GM12873 (cell line): ENCODE data around the gene NLGN1.

Source experiments
- TF ChIP-seq, protein P1 (sequence below): IDR thresholded peaks from 2 replicates; pipeline ENCODE4 v1.5.1; 2012; ENCODE audit warnings: low read depth, mild to moderate bottlenecking, moderate library complexity, low read length, control low read depth; ENCODE audit not compliant: insufficient read depth; ENCODE audit errors: missing control alignments

Gene NLGN1

DNA sequence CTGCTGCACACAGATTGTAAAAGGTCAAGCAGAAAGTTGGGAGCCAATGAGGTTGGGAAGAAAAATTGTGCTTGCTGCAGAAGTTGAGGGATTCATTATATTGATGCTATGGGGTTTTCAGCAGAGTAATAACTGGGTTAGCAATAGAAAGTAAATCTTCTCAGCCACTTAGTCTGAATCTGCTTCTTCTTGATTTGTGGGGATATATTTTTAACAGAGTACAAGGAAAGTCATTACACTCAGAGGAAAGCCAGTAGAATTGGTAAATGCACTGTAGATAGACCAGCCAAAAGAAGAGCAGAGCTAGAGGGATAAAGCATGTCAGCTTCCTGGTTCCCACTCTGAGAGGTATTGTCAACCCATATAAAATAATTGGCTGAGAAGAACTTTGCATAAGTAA is 663.6 kb downstream of the NLGN1 start:
- TF ChIP-seq, protein P1, sequence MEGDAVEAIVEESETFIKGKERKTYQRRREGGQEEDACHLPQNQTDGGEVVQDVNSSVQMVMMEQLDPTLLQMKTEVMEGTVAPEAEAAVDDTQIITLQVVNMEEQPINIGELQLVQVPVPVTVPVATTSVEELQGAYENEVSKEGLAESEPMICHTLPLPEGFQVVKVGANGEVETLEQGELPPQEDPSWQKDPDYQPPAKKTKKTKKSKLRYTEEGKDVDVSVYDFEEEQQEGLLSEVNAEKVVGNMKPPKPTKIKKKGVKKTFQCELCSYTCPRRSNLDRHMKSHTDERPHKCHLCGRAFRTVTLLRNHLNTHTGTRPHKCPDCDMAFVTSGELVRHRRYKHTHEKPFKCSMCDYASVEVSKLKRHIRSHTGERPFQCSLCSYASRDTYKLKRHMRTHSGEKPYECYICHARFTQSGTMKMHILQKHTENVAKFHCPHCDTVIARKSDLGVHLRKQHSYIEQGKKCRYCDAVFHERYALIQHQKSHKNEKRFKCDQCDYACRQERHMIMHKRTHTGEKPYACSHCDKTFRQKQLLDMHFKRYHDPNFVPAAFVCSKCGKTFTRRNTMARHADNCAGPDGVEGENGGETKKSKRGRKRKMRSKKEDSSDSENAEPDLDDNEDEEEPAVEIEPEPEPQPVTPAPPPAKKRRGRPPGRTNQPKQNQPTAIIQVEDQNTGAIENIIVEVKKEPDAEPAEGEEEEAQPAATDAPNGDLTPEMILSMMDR, result no peak

- TF ChIP-seq, protein P1, result no peak
Measured at GRCh38 chr3:174061731-174062130, 664.2 kb downstream of the NLGN1 start.

GRCh38 chr3:174062923-174063322 is 665.4 kb downstream of the NLGN1 start:
- TF ChIP-seq, protein P1, result no peak

DNA sequence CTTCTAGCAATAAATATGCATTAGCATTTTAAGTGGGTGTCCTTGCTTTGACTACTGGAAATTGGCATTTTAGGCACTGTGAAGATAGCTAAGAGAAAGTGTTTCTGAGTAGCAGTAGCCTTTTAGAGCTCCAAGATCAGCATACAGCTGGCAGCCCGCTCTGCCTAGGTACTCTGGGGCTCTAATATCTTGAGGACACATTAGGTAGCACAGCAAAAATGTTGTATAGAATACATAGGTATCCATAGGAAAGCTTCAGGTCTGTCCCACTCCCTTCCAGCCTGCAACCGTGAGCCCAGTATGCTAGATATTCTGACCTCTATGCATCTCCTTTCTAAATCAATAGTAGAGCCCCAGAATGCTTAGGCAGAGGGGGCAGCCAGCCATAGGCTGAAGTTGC is 670.5 kb downstream of the NLGN1 start:
- TF ChIP-seq, protein P1, result no peak

DNA sequence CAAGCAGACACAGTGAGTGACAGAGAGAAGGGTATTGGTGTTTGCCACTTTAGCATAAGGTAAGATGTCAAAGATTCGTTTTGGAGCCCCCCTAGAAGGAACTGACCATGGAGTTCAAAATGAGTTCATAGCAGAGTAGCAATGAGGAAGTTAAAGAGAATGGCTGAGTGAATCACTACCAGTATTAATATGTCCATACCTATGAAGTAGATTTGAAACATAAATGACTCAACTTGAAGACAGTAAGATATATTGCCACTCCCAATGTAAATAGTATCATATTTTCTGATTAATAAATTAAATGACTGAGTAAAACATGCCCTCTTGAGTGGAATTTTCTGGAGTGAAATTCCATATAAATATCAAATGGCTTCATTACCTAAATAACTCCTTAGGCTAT is 675.1 kb downstream of the NLGN1 start:
- TF ChIP-seq, protein P1, result no peak

- TF ChIP-seq, protein P1, result no peak
Measured at GRCh38 chr3:174083706-174084105, 686.2 kb downstream of the NLGN1 start.

GRCh38 chr3:174089592-174089991 is 692.0 kb downstream of the NLGN1 start:
- TF ChIP-seq, protein P1, result no peak
